Activated CD4-positive, alpha-beta T cell treated with anti-CD3 and anti-CD28 coated beads, Interleukin-2, amount 50 U/mL, for 48 hours (primary cell): ENCODE measurements around the gene IFNA5.

Experiments
- DNase-seq, 2 experiments: peaks; one replicate each; pipeline ENCODE4 v3.0.0-alpha.2; 2020

Gene IFNA5

DNA sequence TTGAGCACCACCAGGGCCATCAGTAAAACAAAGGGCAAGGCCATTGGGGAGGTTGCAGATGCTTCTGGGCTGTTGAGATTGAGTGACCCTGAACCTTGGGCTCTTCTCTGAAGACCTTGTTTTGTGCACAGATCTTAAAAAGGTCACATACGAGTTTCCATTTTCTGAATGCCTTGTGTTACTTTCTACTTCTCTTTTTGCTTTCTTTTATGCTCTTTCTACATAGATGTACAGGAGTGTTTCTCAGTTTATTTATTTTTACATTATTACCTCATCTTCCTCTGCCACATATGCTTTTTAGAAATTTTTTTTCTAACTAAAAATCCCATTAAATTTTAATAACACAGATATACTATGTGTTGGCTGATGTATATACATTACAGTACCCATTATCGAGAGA lies at the start of gene IFNA5:
IFNA5 (minus strand) TSS at position 101 of the 400 bp plus-strand sequence; CDS start at position 44, 57 bp downstream.
- no peak for DNase-seq

DNA sequence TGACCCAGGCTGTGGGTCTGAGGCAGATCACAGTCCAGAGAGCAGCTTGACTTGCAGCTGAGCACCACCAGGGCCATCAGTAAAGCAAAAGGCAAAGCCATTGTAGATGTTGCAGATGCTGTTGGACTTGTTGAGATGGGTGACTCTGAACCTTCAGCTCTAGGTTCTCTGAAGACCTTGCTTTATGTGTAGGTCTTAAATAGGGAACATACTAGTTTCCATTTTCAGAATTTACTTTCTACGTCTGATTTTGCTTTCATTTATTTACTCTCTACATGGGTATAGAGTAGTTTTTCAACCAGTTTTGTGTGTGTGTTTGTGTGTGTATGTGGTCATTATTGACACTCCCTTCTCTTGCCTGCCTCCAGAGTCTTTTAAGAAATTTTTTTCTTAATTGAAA lies 45.7 kb upstream of the IFNA5 start, which contains the start of gene IFNA6:
IFNA6 (minus strand) TSS at position 101 of the 400 bp plus-strand sequence; CDS start at position 101, 0 bp downstream.
- no peak for DNase-seq

GRCh38 chr9:21348430-21348970 lies 43.4 kb upstream of the IFNA5 start:
- DNase-seq, result no peak

DNA sequence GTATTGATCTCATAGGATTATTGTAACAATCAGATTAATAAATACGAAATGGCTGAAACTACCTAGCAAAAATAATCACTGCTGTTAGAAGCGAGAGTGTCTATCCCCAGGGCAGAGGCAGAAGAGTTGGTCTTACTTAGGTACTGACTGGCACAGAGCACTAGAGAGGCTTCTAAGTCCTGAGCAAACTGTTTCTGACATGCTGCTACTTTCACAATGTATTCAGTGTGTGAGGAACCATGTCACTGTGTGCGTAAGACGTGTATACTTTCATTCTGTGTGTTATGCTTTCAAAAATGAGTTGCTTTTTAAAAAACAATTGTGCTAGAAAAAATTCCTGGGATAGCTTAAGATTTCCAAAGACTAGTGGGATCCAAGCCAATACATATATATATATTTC lies 35.6 kb upstream of the IFNA5 start:
- no peak for DNase-seq

- no peak for DNase-seq
Measured at GRCh38 chr9:21336457-21336856, 31.3 kb upstream of the IFNA5 start.

GRCh38 chr9:21334701-21335632 lies 29.9 kb upstream of the IFNA5 start, which contains the start of gene KLHL9:
KLHL9 (minus strand) TSS chr9:21335404; CDS start chr9:21334859, 545 bp downstream.
- DNase-seq, result peak; percentile 89 to 91

DNA sequence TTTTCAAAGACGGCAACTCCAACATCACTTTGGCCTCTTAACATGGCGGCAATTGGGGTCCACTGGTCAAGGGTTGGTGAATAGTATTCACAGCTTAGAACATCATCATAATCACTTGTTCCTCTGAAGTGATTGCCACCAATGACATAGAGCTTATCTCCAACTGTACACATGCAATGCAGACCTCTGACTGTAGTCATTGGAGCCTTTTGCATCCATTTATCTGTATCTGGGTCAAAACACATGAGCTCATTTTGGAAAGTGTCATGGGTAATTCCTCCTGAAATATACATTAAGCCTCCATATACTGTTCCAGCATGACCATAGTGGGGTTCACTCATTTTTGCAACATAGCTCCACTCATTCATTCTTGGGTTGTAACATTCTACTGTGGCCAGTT lies 28.1 kb upstream of the IFNA5 start:
- DNase-seq, result no peak

DNA sequence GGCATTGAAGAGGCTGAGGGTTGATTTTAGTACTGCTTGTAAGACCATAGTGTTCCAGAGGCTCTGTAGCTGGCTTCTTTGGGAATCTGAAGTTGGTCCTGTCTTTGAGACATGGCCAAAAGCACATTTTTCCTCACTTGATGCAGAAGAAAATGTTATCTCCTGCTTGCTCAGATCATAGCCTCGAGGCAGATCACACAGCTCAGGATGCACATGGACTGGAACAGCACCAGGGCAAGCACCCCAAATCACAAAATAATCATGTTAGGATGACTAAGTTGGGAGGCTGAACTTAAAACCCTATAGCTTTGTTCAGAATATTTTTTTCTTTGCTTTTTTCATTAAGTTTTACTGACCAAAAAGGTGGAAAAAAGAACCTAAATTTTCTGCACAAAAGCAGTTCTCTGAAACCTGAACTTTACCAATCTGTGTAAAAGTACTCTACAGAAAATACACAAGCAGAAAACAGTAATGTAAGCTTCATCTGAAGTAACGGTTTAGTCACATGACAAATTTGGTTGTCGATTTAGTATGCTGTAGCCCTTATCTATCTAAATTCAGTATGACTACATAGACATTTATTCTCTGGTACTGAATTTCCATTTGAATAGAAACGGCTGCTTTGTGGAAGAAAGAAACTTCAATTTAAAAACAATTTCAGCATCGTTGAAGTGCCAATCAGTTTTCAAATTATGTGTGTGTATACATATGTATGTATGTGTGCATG lies 26.7 kb upstream of the IFNA5 start:
- no peak for DNase-seq

DNA sequence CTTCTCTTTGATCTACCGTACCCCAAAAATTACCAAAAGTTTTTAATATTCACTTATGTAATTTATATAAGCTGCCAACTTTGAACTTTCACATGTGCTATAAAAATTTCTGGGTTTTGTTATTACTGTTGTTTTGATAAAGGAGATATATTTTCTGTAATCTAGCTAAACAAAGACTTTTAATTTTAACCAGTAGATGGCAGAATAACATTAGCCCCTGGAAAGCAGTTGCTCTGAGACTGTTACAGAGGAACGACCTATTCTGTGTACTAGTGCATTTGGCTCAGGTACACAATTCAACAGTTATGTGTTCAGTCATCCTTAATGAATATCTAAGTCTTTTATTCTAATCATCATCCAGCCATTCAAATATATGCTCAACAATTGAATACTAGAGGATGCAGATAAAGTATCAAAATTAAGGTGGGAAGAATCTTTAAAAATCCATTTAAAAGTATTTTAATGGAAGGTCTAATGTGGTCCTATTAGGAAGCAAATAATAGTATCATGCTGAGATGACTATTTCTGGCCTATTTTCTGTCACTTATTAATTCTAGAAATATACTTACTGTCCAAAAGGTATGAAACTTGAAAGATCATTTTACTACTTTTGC lies 21.5 kb upstream of the IFNA5 start:
- DNase-seq, result no peak

GRCh38 chr9:21324047-21324446 lies 18.9 kb upstream of the IFNA5 start:
- no peak for DNase-seq

- no peak for DNase-seq
Measured at GRCh38 chr9:21322911-21323461, 17.9 kb upstream of the IFNA5 start.

GRCh38 chr9:21320465-21320864 lies 15.4 kb upstream of the IFNA5 start:
- DNase-seq, result no peak

GRCh38 chr9:21317956-21318923 lies 13.1 kb upstream of the IFNA5 start:
- peak; percentile 17 to 28 for DNase-seq

DNA sequence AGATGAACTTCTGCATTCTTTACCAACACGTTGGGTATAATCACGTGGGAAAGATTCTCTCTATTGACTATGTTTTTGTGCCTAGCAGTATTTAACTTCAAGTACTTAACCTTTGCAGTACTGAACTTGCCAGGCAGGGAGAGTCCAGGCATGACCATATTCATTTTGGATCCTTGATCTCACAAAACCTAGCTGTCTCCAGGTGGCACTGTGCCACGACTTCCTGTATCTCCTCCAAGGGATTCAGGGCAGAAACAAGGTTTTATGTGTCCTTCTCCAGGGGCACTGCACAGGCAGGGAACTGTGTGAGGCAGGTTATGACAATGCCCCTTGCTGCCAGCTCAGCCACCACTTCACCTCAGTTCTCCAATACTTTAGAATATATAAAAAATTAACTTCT lies 11.7 kb upstream of the IFNA5 start:
- DNase-seq, result no peak

- no peak for DNase-seq
Measured at GRCh38 chr9:21316032-21316842, 11.1 kb upstream of the IFNA5 start.

DNA sequence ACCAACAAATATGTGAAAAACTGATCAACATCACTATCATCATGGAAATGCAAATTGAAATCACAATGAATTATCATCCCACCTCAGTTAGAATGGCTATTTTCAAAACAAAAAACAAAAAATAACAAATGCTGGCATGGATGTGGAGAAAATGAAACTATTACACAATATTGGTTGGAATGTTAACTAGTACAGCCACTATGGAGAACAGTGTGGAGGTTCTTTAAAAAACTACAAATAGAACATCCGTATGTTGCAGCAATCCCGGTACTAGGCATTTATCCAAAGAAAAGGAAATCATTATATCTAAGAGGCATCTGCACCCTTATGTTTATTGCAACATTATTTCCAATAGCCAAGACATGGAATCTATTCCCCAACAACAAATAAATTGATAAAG lies 9.0 kb upstream of the IFNA5 start:
- no peak for DNase-seq

GRCh38 chr9:21311889-21312288 lies 6.8 kb upstream of the IFNA5 start:
- no peak for DNase-seq

GRCh38 chr9:21295992-21296391 lies 9.1 kb downstream of the IFNA5 start:
- DNase-seq, result no peak

DNA sequence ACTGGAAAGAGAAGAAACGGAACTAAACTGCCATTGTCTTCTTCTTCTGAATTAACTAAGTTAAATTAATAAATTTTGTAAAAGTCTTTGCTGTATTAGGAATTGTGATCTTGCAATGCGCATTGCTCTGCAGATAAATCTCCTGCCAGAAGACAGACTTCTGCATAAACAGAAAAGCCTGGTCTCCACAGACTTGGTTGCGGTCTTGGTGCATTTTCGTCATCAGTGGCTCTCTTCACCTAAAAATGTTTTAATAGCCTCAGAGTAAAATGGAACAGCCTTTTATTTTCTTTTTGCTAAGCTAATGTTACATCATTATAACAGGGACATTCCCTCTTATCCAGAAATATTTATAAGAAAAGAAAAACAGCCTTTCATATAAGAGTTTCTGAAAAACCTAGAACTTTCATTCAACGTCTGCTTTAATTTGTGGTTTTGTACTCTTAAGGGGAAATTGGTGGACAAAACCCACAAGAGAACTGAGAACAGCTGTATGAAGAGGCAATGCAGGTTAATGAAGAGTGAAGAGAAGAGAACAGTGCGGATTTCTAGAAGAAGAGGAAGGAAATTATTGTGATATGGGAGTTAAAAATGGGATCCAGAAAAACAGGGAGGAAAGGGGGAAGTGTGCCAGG lies 10.1 kb downstream of the IFNA5 start:
- no peak for DNase-seq

- DNase-seq, result no peak
Measured at GRCh38 chr9:21294364-21294774, 10.7 kb downstream of the IFNA5 start.
